ENCODE data around the gene KLK1. TPM values are rescaled to one million over a fixed set of nuclear protein-coding genes. Genes with fewer than 3 reads are reported as not detected.

The KLK1 gene
- total RNA-seq, 4 donors from 2014 or later, result 24.5 to 60.2 (median 47.3) TPM

DNA sequence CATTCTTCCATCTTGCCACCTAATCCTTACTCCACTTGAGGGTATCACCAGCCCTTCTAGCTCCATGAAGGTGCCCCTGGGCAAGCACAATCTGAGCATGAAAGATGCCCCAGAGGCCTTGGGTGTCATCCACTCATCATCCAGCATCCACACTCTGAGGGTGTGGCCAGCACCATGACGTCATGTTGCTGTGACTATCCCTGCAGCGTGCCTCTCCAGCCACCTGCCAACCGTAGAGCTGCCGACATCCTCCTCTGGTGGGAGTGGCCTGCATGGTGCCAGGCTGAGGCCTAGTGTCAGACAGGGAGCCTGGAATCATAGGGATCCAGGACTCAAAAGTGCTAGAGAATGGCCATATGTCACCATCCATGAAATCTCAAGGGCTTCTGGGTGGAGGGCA lies 28.0 kb upstream of the KLK1 start:
- Histone ChIP-seq H3K4me1 (no peaks in the 10 kb centered on the region), H3K9me3 (no peaks in the 10 kb centered on the region), H3K4me3 (no peak overlapping the region), H3K27me3 (no peaks in the 10 kb centered on the region), H3K27ac (no peak overlapping the region), H3K36me3 (no peaks in the 10 kb centered on the region)
- TF ChIP-seq, protein P1, sequence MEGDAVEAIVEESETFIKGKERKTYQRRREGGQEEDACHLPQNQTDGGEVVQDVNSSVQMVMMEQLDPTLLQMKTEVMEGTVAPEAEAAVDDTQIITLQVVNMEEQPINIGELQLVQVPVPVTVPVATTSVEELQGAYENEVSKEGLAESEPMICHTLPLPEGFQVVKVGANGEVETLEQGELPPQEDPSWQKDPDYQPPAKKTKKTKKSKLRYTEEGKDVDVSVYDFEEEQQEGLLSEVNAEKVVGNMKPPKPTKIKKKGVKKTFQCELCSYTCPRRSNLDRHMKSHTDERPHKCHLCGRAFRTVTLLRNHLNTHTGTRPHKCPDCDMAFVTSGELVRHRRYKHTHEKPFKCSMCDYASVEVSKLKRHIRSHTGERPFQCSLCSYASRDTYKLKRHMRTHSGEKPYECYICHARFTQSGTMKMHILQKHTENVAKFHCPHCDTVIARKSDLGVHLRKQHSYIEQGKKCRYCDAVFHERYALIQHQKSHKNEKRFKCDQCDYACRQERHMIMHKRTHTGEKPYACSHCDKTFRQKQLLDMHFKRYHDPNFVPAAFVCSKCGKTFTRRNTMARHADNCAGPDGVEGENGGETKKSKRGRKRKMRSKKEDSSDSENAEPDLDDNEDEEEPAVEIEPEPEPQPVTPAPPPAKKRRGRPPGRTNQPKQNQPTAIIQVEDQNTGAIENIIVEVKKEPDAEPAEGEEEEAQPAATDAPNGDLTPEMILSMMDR (IDR thresholded peaks at IDR 0.05), result no peak
- TF ChIP-seq POLR2A (IDR thresholded peaks at IDR 0.05), result no peak
- DNase-seq, result no peak

DNA sequence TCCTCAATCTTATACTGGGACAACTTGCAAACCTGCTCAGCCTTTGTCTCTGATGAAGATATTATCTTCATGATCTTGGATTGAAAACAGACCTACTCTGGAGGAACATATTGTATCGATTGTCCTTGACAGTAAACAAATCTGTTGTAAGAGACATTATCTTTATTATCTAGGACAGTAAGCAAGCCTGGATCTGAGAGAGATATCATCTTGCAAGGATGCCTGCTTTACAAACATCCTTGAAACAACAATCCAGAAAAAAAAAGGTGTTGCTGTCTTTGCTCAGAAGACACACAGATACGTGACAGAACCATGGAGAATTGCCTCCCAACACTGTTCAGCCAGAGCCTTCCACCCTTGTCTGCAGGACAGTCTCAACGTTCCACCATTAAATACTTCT lies 27.2 kb upstream of the KLK1 start:
- Histone ChIP-seq H3K4me1 (no peaks in the 10 kb centered on the region), H3K4me3 (no peak overlapping the region), H3K36me3 (no peaks in the 10 kb centered on the region), H3K27ac (no peak overlapping the region), H3K27me3 (no peaks in the 10 kb centered on the region), H3K9me3 (no peaks in the 10 kb centered on the region)
- no peak for TF ChIP-seq POLR2A (IDR thresholded peaks at IDR 0.05)
- TF ChIP-seq, protein P1 (IDR thresholded peaks at IDR 0.05), result no peak
- DNase-seq, result no peak

DNA sequence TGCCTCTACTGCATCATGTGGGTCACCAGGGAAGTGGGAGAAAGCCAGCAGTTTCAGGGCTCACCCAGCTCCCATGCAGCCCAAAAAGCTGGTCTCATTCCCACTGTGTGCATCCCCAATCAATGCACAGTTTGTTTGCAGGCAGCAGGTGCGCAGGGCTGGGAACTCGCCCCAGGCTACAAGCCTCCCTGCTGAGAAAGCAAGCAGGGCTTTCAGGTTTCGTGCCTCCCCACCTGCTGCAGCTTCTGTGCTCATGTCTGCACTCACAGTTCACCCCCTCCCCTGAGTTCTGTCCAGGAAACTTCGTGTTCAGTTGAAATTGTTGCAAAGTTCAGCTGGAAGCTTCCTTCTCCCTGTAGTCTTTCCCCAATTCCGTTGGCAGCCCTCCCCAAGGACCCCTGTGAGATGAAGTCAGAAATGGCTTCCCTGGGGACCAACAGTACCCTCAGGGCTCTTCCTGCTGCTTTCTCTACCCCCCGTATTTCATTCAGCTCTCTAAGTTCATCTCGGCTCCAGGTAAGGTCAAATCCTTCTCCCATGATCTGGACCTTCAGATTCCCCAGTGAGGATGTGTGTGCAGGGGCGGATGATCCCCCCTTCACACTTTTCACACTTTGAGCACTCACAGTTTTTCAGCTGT lies 20.8 kb upstream of the KLK1 start:
- Histone ChIP-seq H3K27ac (no peak overlapping the region), H3K9me3 (peaks cover 0 to 10% (median 4%) of the 10 kb centered on the region in 4 donors), H3K27me3 (no peaks in the 10 kb centered on the region), H3K36me3 (no peaks in the 10 kb centered on the region), H3K4me3 (no peak overlapping the region), H3K4me1 (no peaks in the 10 kb centered on the region)
- no peak for TF ChIP-seq POLR2A (IDR thresholded peaks at IDR 0.05)
- TF ChIP-seq, protein P1 (IDR thresholded peaks at IDR 0.05), result no peak
- DNase-seq, result peak in 1 of 3 donors; percentile 25

DNA sequence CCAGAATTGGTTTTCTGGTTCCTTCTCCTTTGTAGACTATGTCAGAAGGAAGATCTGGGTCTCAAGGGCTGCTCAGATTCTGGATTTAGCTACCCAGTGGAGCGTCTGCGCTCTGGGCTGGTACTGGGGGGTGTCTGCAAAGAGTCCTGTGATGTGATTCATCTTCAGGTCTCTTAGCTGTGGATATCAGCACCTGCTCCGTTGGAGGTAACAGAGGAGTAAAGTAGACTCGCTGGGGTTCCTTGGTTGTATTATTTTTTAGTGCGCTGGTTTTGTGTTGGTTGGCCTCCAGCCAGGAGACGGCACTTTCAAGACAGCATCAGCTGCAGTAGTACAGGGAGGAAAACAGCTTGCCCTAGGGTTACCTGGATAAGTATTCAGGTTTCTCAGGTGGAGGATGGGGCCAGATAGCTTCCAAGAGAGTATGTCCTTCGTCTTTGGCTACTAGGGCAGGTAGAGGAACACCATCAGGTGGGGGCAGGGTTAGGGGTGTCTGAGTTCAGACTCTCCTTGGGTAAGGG lies 20.2 kb upstream of the KLK1 start:
- no peak overlapping the region for H3K27ac ChIP-seq
- TF ChIP-seq, protein P1 (IDR thresholded peaks at IDR 0.05), result no peak
- no peak for TF ChIP-seq POLR2A (IDR thresholded peaks at IDR 0.05)
- H3K9me3 ChIP-seq, result peaks cover 0 to 10% (median 4%) of the 10 kb centered on the region in 4 donors
- H3K36me3 ChIP-seq, result no peaks in the 10 kb centered on the region
- no peaks in the 10 kb centered on the region for H3K4me1 ChIP-seq
- H3K4me3 ChIP-seq, result no peak overlapping the region
- DNase-seq, result no peak
- H3K27me3 ChIP-seq, result no peaks in the 10 kb centered on the region

DNA sequence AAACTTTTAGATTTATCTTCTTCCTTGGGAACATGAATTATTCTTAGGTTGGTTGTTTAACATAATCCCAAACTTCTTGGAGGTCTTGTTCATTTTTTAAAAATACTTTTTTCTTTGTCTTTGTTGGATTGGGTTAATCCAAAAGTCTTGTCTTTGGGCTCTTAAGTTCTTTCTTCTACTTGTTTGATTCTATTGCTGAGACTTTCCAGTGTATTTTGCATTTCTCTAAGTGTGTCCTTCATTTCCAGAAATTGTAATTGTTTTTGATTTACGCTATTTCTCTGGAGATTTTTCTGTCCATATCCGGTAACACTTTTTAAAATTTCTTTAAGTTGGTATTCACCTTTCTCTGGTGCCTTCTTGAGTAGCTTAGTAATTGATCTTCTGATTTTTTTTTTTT lies 19.6 kb upstream of the KLK1 start:
- peaks cover 0 to 10% (median 4%) of the 10 kb centered on the region in 4 donors for H3K9me3 ChIP-seq
- no peak for DNase-seq
- no peak for TF ChIP-seq POLR2A (IDR thresholded peaks at IDR 0.05)
- TF ChIP-seq, protein P1 (IDR thresholded peaks at IDR 0.05), result no peak
- no peaks in the 10 kb centered on the region for H3K27me3 ChIP-seq
- no peaks in the 10 kb centered on the region for H3K36me3 ChIP-seq
- no peaks in the 10 kb centered on the region for H3K4me1 ChIP-seq
- H3K4me3 ChIP-seq, result no peak overlapping the region
- H3K27ac ChIP-seq, result no peak overlapping the region
